Esophagus muscularis mucosa (tissue), 4 donors: ENCODE data around the gene CPED1. TPM values are rescaled to one million over a fixed set of nuclear protein-coding genes. Genes with fewer than 3 reads are reported as not detected.

Source experiments
- DNase-seq: peaks from one replicate; pipeline ENCODE4 v3.0.0-alpha.2; 2017; ENCODE audit errors: extremely low spot score
- H3K27ac ChIP-seq, 4 donors: fragments of 200-600 bp; sonication (generic); replicated peaks in 1 of 4; 1 replicate in 3 of 4; 2 replicates in 1 of 4; pipeline ENCODE4 v1.5.1; 2016 to 2019; ENCODE audit warnings: mild to moderate bottlenecking in 1 of 4
- H3K27me3 ChIP-seq, 4 donors: fragments of 200-600 bp; sonication (generic); one replicate each; pipeline versions ENCODE4 v1.5.1 to v1.6.0; 2016 to 2019
- H3K36me3 ChIP-seq, 4 donors: fragments of 200-600 bp; sonication (generic); one replicate each; pipeline ENCODE4 v1.5.1; 2016 to 2019
- H3K4me1 ChIP-seq, 4 donors: fragments of 200-600 bp; sonication (generic); one replicate each; pipeline ENCODE4 v1.5.1; 2016 to 2019
- H3K4me3 ChIP-seq, 4 donors: fragments of 200-600 bp; sonication (generic); 1 replicate in 2 of 4; 2 replicates in 2 of 4; pipeline ENCODE4 v1.5.1; 2016 to 2019; ENCODE audit warnings: mild to moderate bottlenecking in 4 of 4, moderate library complexity in 1 of 4
- H3K9me3 ChIP-seq, 4 donors: fragments of 200-600 bp; sonication (generic); 1 replicate in 3 of 4; 2 replicates in 1 of 4; pipeline ENCODE4 v1.5.1; 2016 to 2019
- CTCF ChIP-seq, 3 experiments: fragments of 200-600 bp in 2 of 3; fragments of 450-650 bp in 1 of 3; sonication (generic) in 2 of 3; IDR thresholded peaks; one replicate each; pipeline ENCODE4 v1.5.1; 2017 to 2019; ENCODE audit warnings: antibody characterized with exemption in 3 of 3, mild to moderate bottlenecking in 2 of 3, moderate library complexity in 1 of 3
- EP300 ChIP-seq: sonication (generic); formaldehyde crosslinking; IDR thresholded peaks from one replicate; pipeline ENCODE4 v1.6.1; 2017; ENCODE audit warnings: antibody characterized with exemption
- POLR2A ChIP-seq: fragments of 450-650 bp; IDR thresholded peaks from one replicate; pipeline ENCODE4 v1.6.1; 2017; ENCODE audit warnings: antibody characterized with exemption, moderate library complexity, mild to moderate bottlenecking, low read depth
- POLR2AphosphoS5 ChIP-seq, 2 donors: sonication (generic); formaldehyde crosslinking; IDR thresholded peaks; one replicate each; pipeline ENCODE4 v1.6.1; 2017; ENCODE audit warnings: antibody characterized with exemption in 2 of 2
- WGBS: methylation state at CpG from one replicate; pipeline ENCODE4 v1.1.5; 2018; 5-methylcytosine and 5-hydroxymethylcytosine counted together
- intact Hi-C: fragments of 100-400 bp; cut with DNase I; formaldehyde crosslinking; loops from one replicate; pipeline ENCODE4 v1.15.1; 2023
- total RNA-seq, 4 donors: library from RNA; depleted of rRNA; stranded (reverse); fragments of >200 nt; gene quantifications; one replicate each; pipeline versions ENCODE4 v1.1.0 to v1.2.1, GENCODE V29; 2016

CPED1 gene
- total RNA-seq, 4 donors from 2014 or later = 28.1 to 81.8 (median 32.0) TPM

GRCh38 chr7:121331048-121331447, 342.5 kb downstream of the CPED1 start:
- TF ChIP-seq POLR2A (no peak), POLR2AphosphoS5 (IDR thresholded peaks at IDR 0.05) (no peak), CTCF (IDR thresholded peaks at IDR 0.05) (no peak), EP300 (no peak)
- H3K36me3 ChIP-seq = no peaks in the 10 kb centered on the region
- H3K9me3 ChIP-seq = no peaks in the 10 kb centered on the region
- intact Hi-C loops = no loop called here
- H3K4me3 ChIP-seq = no peak overlapping the region
- peaks cover 16 to 24% (median 22%) of the 10 kb centered on the region in 4 donors for H3K4me1 ChIP-seq
- DNase-seq = no peak
- 86% methylated on average over 4 of the region's 4 CpGs for WGBS
- peaks cover 0 to 77% (median 32%) of the 10 kb centered on the region in 4 donors for H3K27me3 ChIP-seq
- no peak overlapping the region for H3K27ac ChIP-seq

- no peak overlapping the region for H3K27ac ChIP-seq
- H3K9me3 ChIP-seq = no peaks in the 10 kb centered on the region
- WGBS = 72% methylated on average over 5 of the region's 5 CpGs
- DNase-seq = no peak
- no peaks in the 10 kb centered on the region for H3K36me3 ChIP-seq
- peaks cover 0 to 77% (median 32%) of the 10 kb centered on the region in 4 donors for H3K27me3 ChIP-seq
- intact Hi-C loops = no loop called here
- H3K4me3 ChIP-seq = no peak overlapping the region
- peaks cover 16 to 24% (median 22%) of the 10 kb centered on the region in 4 donors for H3K4me1 ChIP-seq
- TF ChIP-seq CTCF (IDR thresholded peaks at IDR 0.05) (no peak), EP300 (no peak), POLR2AphosphoS5 (IDR thresholded peaks at IDR 0.05) (no peak), POLR2A (no peak)
Measured at GRCh38 chr7:121331574-121331973, 343.1 kb downstream of the CPED1 start.

GRCh38 chr7:121334376-121334775, 345.9 kb downstream of the CPED1 start:
- intact Hi-C loops = no loop called here
- H3K27me3 ChIP-seq = peaks cover 0 to 56% (median 21%) of the 10 kb centered on the region in 4 donors

GRCh38 chr7:121334875-121335648, 346.6 kb downstream of the CPED1 start:
- H3K27ac ChIP-seq = no peak overlapping the region
- intact Hi-C loops = no loop called here
- H3K4me3 ChIP-seq = no peak overlapping the region
- peaks cover 0 to 49% (median 14%) of the 10 kb centered on the region in 4 donors for H3K27me3 ChIP-seq
- H3K4me1 ChIP-seq = peaks cover 2 to 8% (median 7%) of the 10 kb centered on the region in 4 donors
- no peaks in the 10 kb centered on the region for H3K36me3 ChIP-seq
- no peaks in the 10 kb centered on the region for H3K9me3 ChIP-seq
- TF ChIP-seq POLR2A (no peak), CTCF (IDR thresholded peaks at IDR 0.05) (no peak), POLR2AphosphoS5 (IDR thresholded peaks at IDR 0.05) (no peak), EP300 (no peak)
- DNase-seq = no peak
- whole genome bisulfite sequencing = 86% methylated on average over 10 of the region's 10 CpGs

More at GRCh38 chr7:121334376-121334775, 345.9 kb downstream of the CPED1 start:
- H3K4me3 ChIP-seq = no peak overlapping the region
- H3K4me1 ChIP-seq = peaks cover 9 to 15% (median 13%) of the 10 kb centered on the region in 4 donors
- DNase-seq = no peak
- no peaks in the 10 kb centered on the region for H3K9me3 ChIP-seq
- no peaks in the 10 kb centered on the region for H3K36me3 ChIP-seq
- 99% methylated on average over 4 of the region's 4 CpGs for WGBS
- no peak overlapping the region for H3K27ac ChIP-seq
- TF ChIP-seq CTCF (IDR thresholded peaks at IDR 0.05) = no peak
- no peak for TF ChIP-seq POLR2AphosphoS5 (IDR thresholded peaks at IDR 0.05)
- no peak for TF ChIP-seq EP300
- TF ChIP-seq POLR2A = no peak
